ENCODE results near the gene KANK4.
"Not testable (repeated sequence)": the region's sequence is repeated elsewhere in the genome, so short reads cannot be mapped to it uniquely, and the experiment has no call there.

The KANK4 gene

GRCh38 chr1:62222321-62222720 is 96.9 kb downstream of the KANK4 start:
- TF ChIP-seq, protein P1, sequence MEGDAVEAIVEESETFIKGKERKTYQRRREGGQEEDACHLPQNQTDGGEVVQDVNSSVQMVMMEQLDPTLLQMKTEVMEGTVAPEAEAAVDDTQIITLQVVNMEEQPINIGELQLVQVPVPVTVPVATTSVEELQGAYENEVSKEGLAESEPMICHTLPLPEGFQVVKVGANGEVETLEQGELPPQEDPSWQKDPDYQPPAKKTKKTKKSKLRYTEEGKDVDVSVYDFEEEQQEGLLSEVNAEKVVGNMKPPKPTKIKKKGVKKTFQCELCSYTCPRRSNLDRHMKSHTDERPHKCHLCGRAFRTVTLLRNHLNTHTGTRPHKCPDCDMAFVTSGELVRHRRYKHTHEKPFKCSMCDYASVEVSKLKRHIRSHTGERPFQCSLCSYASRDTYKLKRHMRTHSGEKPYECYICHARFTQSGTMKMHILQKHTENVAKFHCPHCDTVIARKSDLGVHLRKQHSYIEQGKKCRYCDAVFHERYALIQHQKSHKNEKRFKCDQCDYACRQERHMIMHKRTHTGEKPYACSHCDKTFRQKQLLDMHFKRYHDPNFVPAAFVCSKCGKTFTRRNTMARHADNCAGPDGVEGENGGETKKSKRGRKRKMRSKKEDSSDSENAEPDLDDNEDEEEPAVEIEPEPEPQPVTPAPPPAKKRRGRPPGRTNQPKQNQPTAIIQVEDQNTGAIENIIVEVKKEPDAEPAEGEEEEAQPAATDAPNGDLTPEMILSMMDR (conservative IDR thresholded peaks at IDR 0.05): no peak

GRCh38 chr1:62221171-62221570 is 98.1 kb downstream of the KANK4 start:
- no peak overlapping the region for H3K27ac ChIP-seq
- TF ChIP-seq, protein P1 (conservative IDR thresholded peaks at IDR 0.05): no peak

More at GRCh38 chr1:62222321-62222720, 96.9 kb downstream of the KANK4 start:
- H3K27ac ChIP-seq: no peak overlapping the region

DNA sequence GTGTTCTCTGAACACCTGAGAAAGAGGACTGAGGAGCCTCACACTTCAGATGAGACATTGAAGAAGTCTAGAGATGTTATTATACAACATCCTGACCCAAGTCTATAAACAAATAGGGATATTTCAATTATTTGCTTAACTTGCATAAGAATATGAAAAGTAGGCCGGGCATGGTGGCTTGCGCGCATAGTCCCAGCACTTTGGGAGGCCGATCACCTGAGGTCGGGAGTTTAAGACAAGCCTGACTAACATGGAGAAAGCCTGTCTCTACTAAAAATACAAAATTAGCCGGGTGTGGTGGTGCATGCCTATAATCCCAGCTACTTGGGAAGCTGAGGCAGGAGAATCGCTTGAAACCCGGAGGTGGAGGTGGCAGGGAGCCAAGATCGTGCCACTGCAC is 98.8 kb downstream of the KANK4 start:
- H3K27ac ChIP-seq: not testable (repeated sequence)

- H3K27ac ChIP-seq: no peak overlapping the region
- TF ChIP-seq, protein P1 (conservative IDR thresholded peaks at IDR 0.05): no peak
Observed at GRCh38 chr1:62218604-62219003, 100.6 kb downstream of the KANK4 start.

DNA sequence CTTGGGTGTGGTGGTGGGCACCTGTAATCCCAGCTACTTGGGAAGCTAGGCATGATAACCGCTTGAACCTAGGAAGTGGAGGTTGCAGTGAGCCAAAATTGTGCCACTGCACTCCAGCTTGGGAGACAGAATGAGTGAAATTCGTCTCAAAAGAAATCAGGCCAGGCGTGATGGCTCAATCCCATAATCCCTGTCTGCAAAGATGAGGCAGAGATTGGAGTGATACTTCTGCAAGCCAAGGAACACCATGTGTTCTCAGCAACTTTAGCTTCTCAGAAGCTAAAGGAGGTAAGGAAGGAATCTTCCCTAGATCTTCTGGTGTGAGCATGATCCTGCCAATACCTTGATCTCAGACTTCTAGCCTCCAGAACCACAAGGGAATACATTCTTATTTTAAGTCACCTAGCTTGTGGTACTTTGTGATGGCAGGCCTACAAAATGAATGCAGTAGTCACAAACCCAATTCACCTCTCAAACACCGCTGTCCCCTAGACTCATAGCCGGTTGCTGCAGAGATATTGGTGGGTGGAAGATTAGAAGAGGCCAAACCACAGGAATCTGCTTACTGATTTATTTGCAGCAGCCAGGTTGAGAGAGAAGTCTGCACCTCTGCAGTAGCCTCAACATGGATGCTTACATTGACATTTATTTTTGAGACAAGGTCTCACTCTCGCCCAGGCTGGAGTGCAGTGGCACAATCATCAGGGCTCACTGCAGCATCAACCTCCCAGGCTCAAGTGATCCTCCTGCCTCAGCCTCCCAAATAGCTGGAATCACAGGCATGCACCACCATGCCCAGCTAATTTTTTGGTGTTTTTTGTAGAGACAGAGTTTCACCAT is 105.9 kb downstream of the KANK4 start:
- TF ChIP-seq, protein P1 (conservative IDR thresholded peaks at IDR 0.05): no peak
- no peak overlapping the region for H3K27ac ChIP-seq

GRCh38 chr1:62212411-62212810 is 106.8 kb downstream of the KANK4 start:
- TF ChIP-seq, protein P1 (conservative IDR thresholded peaks at IDR 0.05): no peak
- H3K27ac ChIP-seq: no peak overlapping the region

- TF ChIP-seq, protein P1 (conservative IDR thresholded peaks at IDR 0.05): no peak
- H3K27ac ChIP-seq: no peak overlapping the region
Observed at GRCh38 chr1:62210960-62211359, 108.3 kb downstream of the KANK4 start.

DNA sequence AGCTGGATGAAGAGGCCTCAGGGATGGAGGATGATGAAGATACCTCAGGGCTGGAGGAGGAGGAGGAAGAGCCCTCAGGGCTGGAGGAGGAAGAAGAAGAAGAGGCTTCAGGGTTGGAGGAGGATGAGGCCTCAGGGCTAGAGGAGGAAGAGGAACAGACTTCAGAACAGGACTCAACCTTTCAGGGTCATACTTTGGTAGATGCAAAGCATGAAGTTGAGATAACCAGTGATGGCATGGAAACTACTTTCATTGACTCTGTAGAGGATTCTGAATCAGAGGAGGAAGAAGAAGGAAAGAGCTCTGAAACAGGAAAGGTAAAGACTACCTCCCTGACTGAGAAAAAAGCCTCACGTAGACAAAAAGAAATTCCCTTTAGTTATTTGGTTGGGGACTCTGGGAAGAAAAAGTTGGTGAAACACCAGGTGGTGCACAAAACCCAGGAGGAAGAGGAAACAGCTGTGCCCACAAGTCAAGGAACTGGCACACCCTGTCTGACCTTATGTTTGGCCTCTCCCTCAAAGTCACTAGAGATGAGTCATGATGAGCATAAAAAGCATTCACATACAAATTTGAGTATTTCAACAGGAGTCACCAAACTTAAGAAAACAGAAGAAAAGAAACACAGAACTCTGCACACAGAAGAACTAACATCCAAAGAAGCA is 109.2 kb downstream of the KANK4 start:
- no peak overlapping the region for H3K27ac ChIP-seq
- TF ChIP-seq, protein P1 (conservative IDR thresholded peaks at IDR 0.05): no peak
